Smooth muscle cell (in vitro differentiated cells): ENCODE results near the gene ACSBG1. TPM values are rescaled to one million over a fixed set of nuclear protein-coding genes. Genes with fewer than 3 reads are reported as not detected.

Experiments
- DNase-seq: peaks from one replicate; lab custom pipeline; 2025; ENCODE audit not compliant: unreplicated experiment; lab: John Stamatoyannopoulos, UW
- H2AFZ ChIP-seq: fragments of 200-600 bp; sonication (generic); 2 replicates; pipeline ENCODE4 v1.6.0; 2016; ENCODE audit warnings: antibody characterized with exemption, low read depth, mild to moderate bottlenecking
- H3F3A ChIP-seq: fragments of 200-600 bp; sonication (generic); 2 replicates; pipeline ENCODE4 v1.6.0; 2017; ENCODE audit warnings: antibody characterized with exemption, low read depth
- H3K27ac ChIP-seq: fragments of 200-600 bp; sonication (generic); 2 replicates; pipeline ENCODE4 v1.5.1; 2016; ENCODE audit warnings: low read depth, mild to moderate bottlenecking
- H3K27me3 ChIP-seq: fragments of 200-600 bp; sonication (generic); 2 replicates; pipeline ENCODE4 v1.6.1; 2016; ENCODE audit warnings: low read depth, mild to moderate bottlenecking
- H3K36me3 ChIP-seq: fragments of 200-600 bp; sonication (generic); 2 replicates; pipeline ENCODE4 v1.5.1; 2016; ENCODE audit warnings: low read depth
- H3K4me1 ChIP-seq: fragments of 200-600 bp; sonication (generic); 2 replicates; pipeline ENCODE4 v1.5.1; 2016; ENCODE audit warnings: low read depth
- H3K4me2 ChIP-seq: fragments of 200-600 bp; sonication (generic); 2 replicates; pipeline ENCODE4 v1.6.0; 2016; ENCODE audit warnings: mild to moderate bottlenecking
- H3K4me3 ChIP-seq: fragments of 200-600 bp; sonication (generic); 2 replicates; pipeline ENCODE4 v1.5.1; 2016; ENCODE audit warnings: mild to moderate bottlenecking
- H3K79me2 ChIP-seq: fragments of 200-600 bp; sonication (generic); 2 replicates; pipeline ENCODE4 v1.6.0; 2016; ENCODE audit warnings: low read depth, mild to moderate bottlenecking
- H3K9ac ChIP-seq: fragments of 200-600 bp; sonication (generic); 2 replicates; pipeline ENCODE4 v1.6.0; 2016; ENCODE audit warnings: low read depth
- H3K9me3 ChIP-seq: fragments of 200-600 bp; sonication (generic); replicated peaks from 2 replicates; pipeline ENCODE4 v1.5.1; 2016; ENCODE audit warnings: low read depth
- H4K20me1 ChIP-seq: fragments of 200-600 bp; sonication (generic); 2 replicates; pipeline ENCODE4 v1.6.0; 2016; ENCODE audit warnings: low read depth
- CTCF ChIP-seq: fragments of 200-600 bp; sonication (generic); IDR thresholded peaks from 2 replicates; pipeline ENCODE4 v1.5.1; 2017; ENCODE audit warnings: borderline replicate concordance, mild to moderate bottlenecking, antibody characterized with exemption; ENCODE audit not compliant: insufficient read depth, poor library complexity, severe bottlenecking
- WGBS: methylation state at CpG from one replicate; pipeline ENCODE4 v1.1.7; 2016; ENCODE audit warnings: low lambda C conversion rate; 5-methylcytosine and 5-hydroxymethylcytosine counted together
- polyA plus RNA-seq: library from polyadenylated mRNA; unstranded; fragments of >200 nt; fragmentation: Nextera tagmentation; extraction: Ambion mirVana; gene quantifications from 2 replicates; pipeline ENCODE4 v1.2.1, GENCODE V29; 2016
- total RNA-seq: library from RNA; depleted of rRNA; stranded (reverse); fragments of >200 nt; gene quantifications from 2 replicates; pipeline ENCODE4 v1.2.3, GENCODE V29; 2014

Gene ACSBG1
- total and polyA plus RNA-seq, 2 experiments from 2014 or later = under 0.01 to 0.22 TPM

DNA sequence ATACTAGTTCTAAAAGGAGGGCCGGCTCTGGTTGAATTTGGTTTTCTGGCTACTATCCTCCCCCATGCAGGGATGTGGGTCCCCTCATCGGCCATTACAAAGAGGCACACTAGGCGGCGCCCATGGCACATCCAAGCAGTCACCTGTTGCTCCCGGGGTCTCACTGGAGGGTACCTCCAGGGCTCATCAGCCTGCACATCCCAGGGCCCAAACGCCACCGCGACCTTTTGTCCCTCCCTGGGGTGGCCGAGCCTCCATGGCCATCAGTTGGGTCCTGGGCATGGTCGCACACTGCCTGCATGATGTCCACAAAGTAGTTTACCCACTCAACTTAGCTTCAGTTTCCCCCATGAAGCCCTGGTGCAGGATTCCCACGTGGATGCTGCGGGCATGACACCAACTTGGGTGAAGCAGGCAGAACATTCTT lies 56.9 kb downstream of the ACSBG1 start:
- Histone ChIP-seq H3K4me2 (no peak overlapping the region), H3K9ac (no peak overlapping the region), H2AFZ (no peak overlapping the region), H3F3A (no peaks in the 10 kb centered on the region), H3K79me2 (no peaks in the 10 kb centered on the region), H3K27ac (no peak overlapping the region), H3K4me3 (no peak overlapping the region), H3K36me3 (no peaks in the 10 kb centered on the region), H4K20me1 (no peaks in the 10 kb centered on the region), H3K27me3 (no peaks in the 10 kb centered on the region), H3K4me1 (no peaks in the 10 kb centered on the region), H3K9me3 (no peaks in the 10 kb centered on the region)
- WGBS = 30% methylated on average over 12 of the region's 12 CpGs
- no peak for DNase-seq
- peak; percentile 69 for TF ChIP-seq CTCF

DNA sequence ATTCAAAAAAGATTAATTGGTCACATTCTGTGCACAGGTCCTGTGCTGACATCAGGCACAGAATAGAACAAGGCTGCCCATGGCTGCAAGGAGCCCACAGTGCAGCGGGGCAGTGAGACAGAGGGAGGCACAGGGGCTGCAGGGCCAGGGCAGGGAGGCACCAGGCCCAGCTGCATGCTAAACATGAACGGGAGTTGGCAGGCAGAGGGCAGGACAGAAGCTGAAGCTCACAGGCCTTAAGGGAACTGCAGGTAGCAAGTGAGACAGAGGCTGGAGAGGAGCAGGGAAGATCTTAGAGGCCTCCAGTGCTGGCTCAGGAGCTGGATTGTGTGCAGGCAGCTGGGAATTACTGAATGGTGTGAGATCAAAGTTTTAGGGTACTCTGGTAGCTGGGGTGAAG lies 59.0 kb downstream of the ACSBG1 start:
- Histone ChIP-seq H4K20me1 (no peaks in the 10 kb centered on the region), H3K4me2 (no peak overlapping the region), H3K36me3 (peaks cover 9% of the 10 kb centered on the region), H2AFZ (no peak overlapping the region), H3F3A (no peaks in the 10 kb centered on the region), H3K4me3 (no peak overlapping the region), H3K4me1 (no peaks in the 10 kb centered on the region), H3K27ac (no peak overlapping the region), H3K9me3 (no peaks in the 10 kb centered on the region), H3K9ac (no peak overlapping the region), H3K79me2 (no peaks in the 10 kb centered on the region), H3K27me3 (no peaks in the 10 kb centered on the region)
- DNase-seq = no peak
- no peak for TF ChIP-seq CTCF
- 75% methylated on average over 2 of the region's 2 CpGs for WGBS

GRCh38 chr15:78174401-78174800 lies 60.0 kb downstream of the ACSBG1 start:
- Histone ChIP-seq H2AFZ (no peak overlapping the region), H3K27ac (no peak overlapping the region), H3K36me3 (peaks cover 18% of the 10 kb centered on the region), H4K20me1 (no peaks in the 10 kb centered on the region), H3K9me3 (no peaks in the 10 kb centered on the region), H3K27me3 (no peaks in the 10 kb centered on the region), H3K4me2 (no peak overlapping the region), H3F3A (no peaks in the 10 kb centered on the region), H3K4me3 (no peak overlapping the region), H3K79me2 (no peaks in the 10 kb centered on the region), H3K9ac (no peak overlapping the region), H3K4me1 (no peaks in the 10 kb centered on the region)
- no peak for DNase-seq
- TF ChIP-seq CTCF = no peak
- WGBS = 94% methylated on average over 9 of the region's 9 CpGs

DNA sequence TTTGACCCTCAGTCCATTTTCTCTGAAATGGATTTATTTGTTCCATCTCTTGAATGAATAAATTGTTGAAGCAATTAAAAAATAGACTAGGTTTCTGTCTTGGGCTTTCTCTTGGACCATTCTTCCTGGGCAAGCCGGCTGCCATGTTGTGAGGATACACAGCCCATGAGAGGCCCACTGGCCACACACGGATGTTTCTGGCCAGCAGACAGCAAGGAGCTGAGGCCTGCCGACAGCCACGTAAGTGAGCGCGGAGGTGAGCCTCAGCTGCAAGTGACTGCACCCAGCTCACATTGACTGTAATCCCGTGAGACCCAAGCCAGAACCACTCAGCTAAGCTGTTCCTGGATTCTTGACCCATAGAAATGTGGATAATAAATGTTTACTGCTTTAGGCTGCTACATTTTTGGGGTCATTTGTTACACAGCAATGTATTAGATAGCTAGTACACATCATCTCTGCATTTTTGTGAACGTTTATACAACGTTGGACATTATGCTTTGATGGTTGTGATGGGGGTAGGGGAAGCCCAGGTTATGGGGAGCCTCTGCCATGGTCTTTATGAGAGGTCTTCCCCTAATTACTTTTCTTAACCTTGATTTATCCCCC lies 62.4 kb downstream of the ACSBG1 start:
- Histone ChIP-seq H3K9me3 (no peaks in the 10 kb centered on the region), H3K4me3 (no peak overlapping the region), H3K9ac (no peak overlapping the region), H3K79me2 (no peaks in the 10 kb centered on the region), H2AFZ (no peak overlapping the region), H4K20me1 (no peaks in the 10 kb centered on the region), H3K4me1 (no peaks in the 10 kb centered on the region), H3K27me3 (no peaks in the 10 kb centered on the region), H3F3A (no peaks in the 10 kb centered on the region), H3K36me3 (peaks cover 19% of the 10 kb centered on the region), H3K4me2 (no peak overlapping the region), H3K27ac (no peak overlapping the region)
- no peak for TF ChIP-seq CTCF
- DNase-seq = no peak
- 97% methylated on average over 9 of the region's 9 CpGs for WGBS
